NCI-H2227 treated with DMSO at 0.1 percent for 48 hours (cell line): ENCODE measurements around the gene SGPL1.

Experiments used
- DNase-seq: peaks from one replicate; lab custom pipeline; 2025; lab: John Stamatoyannopoulos, UW

The SGPL1 gene

GRCh38 chr10:70780772-70781171 is 35.0 kb upstream of the SGPL1 start:
- no peak for DNase-seq

GRCh38 chr10:70781461-70782051 is 34.2 kb upstream of the SGPL1 start:
- DNase-seq, result no peak

- no peak for DNase-seq
Measured at GRCh38 chr10:70782086-70782745, 33.5 kb upstream of the SGPL1 start.

GRCh38 chr10:70782746-70783680 is 32.7 kb upstream of the SGPL1 start:
- DNase-seq, result no peak

- no peak for DNase-seq
Measured at GRCh38 chr10:70784016-70784415, 31.7 kb upstream of the SGPL1 start.

GRCh38 chr10:70784471-70784870 is 31.3 kb upstream of the SGPL1 start:
- DNase-seq, result no peak

- DNase-seq, result no peak
Measured at GRCh38 chr10:70785190-70785589, 30.6 kb upstream of the SGPL1 start, which contains the start of gene TBATA. Gene TBATA (minus strand): TSS chr10:70785377. CDS start chr10:70783379, 1,998 bp downstream.

- no peak for DNase-seq
Measured at GRCh38 chr10:70786799-70787415, 28.8 kb upstream of the SGPL1 start.

GRCh38 chr10:70791386-70792039 is 24.2 kb upstream of the SGPL1 start:
- no peak for DNase-seq

- no peak for DNase-seq
Measured at GRCh38 chr10:70795613-70796012, 20.1 kb upstream of the SGPL1 start.

- DNase-seq, result no peak
Measured at GRCh38 chr10:70797840-70798239, 17.9 kb upstream of the SGPL1 start.

- DNase-seq, result no peak
Measured at GRCh38 chr10:70799124-70799523, 16.6 kb upstream of the SGPL1 start.

GRCh38 chr10:70801854-70802253 is 13.9 kb upstream of the SGPL1 start:
- DNase-seq, result no peak

- DNase-seq, result no peak
Measured at GRCh38 chr10:70803775-70804420, 11.8 kb upstream of the SGPL1 start.

- no peak for DNase-seq
Measured at GRCh38 chr10:70804421-70804808, 11.3 kb upstream of the SGPL1 start.

- no peak for DNase-seq
Measured at GRCh38 chr10:70805619-70806215, 10.0 kb upstream of the SGPL1 start.

- no peak for DNase-seq
Measured at GRCh38 chr10:70806841-70807240, 8.9 kb upstream of the SGPL1 start.

- no peak for DNase-seq
Measured at GRCh38 chr10:70807556-70807955, 8.2 kb upstream of the SGPL1 start.

- DNase-seq, result no peak
Measured at GRCh38 chr10:70809011-70809611, 6.6 kb upstream of the SGPL1 start.

- no peak for DNase-seq
Measured at GRCh38 chr10:70809726-70810125, 6.0 kb upstream of the SGPL1 start.

GRCh38 chr10:70810967-70811366 is 4.8 kb upstream of the SGPL1 start:
- no peak for DNase-seq
